Fibroblast of the aortic adventitia (primary cell): Measurements from ENCODE around the gene ANO10. TPM values are rescaled to one million over a fixed set of nuclear protein-coding genes. Genes with fewer than 3 reads are reported as not detected.

Experiments
- DNase-seq: peaks from one replicate; pipeline ENCODE4 v3.0.0-alpha.2; 2010; ENCODE audit warnings: low read depth
- H3K4me3 ChIP-seq: 2 replicates; pipeline ENCODE4 v1.5.1; 2011; ENCODE audit warnings: low read depth, mild to moderate bottlenecking, control low read depth, low read length, moderate library complexity
- total RNA-seq: library from RNA; depleted of rRNA; stranded (reverse); fragments of >200 nt; gene quantifications from 2 replicates; pipeline ENCODE4 v1.2.3, GENCODE V29; 2012; ENCODE audit warnings: low replicate concordance
- TF ChIP-seq, protein P1 (sequence below): IDR thresholded peaks from 2 replicates; pipeline ENCODE4 v1.5.1; 2011; ENCODE audit warnings: mild to moderate bottlenecking, low read length, control low read depth, inconsistent platforms; ENCODE audit not compliant: insufficient read depth

The ANO10 gene
- total RNA-seq, 1 donor = 46.4 TPM

DNA sequence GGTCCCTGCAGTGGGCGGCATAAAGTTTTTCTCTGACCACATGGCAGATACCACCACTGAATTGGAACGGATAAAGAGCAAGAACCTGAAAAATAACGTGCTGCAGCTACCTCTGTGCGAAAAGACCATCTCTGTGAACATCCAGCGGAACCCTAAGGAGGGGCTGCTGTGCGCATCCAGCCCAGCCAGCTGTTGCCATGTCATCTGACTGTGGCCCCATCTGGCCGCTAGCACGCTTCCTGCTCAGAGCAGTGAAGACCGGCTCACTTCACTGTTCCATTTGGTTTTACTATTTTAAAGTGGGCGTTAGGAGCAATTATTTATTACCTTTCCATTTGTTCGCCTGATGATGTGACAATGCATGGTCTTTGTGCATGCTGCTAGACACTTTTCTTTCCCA is 273.5 kb downstream of the ANO10 start:
- DNase-seq = no peak
- TF ChIP-seq, protein P1, sequence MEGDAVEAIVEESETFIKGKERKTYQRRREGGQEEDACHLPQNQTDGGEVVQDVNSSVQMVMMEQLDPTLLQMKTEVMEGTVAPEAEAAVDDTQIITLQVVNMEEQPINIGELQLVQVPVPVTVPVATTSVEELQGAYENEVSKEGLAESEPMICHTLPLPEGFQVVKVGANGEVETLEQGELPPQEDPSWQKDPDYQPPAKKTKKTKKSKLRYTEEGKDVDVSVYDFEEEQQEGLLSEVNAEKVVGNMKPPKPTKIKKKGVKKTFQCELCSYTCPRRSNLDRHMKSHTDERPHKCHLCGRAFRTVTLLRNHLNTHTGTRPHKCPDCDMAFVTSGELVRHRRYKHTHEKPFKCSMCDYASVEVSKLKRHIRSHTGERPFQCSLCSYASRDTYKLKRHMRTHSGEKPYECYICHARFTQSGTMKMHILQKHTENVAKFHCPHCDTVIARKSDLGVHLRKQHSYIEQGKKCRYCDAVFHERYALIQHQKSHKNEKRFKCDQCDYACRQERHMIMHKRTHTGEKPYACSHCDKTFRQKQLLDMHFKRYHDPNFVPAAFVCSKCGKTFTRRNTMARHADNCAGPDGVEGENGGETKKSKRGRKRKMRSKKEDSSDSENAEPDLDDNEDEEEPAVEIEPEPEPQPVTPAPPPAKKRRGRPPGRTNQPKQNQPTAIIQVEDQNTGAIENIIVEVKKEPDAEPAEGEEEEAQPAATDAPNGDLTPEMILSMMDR = no peak
- H3K4me3 ChIP-seq = no peak overlapping the region

DNA sequence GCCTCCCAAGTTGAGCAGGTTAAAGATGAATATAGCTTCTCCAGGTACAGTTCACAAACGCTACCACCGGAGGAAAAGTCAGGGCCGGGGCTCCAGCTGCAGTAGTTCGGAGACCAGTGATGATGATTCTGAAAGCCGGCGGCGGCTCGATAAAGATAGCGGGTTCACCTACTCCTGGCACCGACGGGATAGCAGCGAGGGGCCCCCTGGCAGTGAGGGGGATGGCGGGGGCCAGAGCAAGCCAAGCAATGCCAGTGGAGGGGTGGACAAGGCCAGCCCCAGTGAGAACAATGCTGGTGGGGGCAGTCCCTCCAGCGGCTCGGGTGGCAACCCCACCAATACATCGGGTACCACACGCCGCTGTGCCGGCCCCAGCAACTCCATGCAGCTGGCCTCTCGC is 274.0 kb downstream of the ANO10 start:
- TF ChIP-seq, protein P1 = no peak
- no peak overlapping the region for H3K4me3 ChIP-seq
- no peak for DNase-seq

DNA sequence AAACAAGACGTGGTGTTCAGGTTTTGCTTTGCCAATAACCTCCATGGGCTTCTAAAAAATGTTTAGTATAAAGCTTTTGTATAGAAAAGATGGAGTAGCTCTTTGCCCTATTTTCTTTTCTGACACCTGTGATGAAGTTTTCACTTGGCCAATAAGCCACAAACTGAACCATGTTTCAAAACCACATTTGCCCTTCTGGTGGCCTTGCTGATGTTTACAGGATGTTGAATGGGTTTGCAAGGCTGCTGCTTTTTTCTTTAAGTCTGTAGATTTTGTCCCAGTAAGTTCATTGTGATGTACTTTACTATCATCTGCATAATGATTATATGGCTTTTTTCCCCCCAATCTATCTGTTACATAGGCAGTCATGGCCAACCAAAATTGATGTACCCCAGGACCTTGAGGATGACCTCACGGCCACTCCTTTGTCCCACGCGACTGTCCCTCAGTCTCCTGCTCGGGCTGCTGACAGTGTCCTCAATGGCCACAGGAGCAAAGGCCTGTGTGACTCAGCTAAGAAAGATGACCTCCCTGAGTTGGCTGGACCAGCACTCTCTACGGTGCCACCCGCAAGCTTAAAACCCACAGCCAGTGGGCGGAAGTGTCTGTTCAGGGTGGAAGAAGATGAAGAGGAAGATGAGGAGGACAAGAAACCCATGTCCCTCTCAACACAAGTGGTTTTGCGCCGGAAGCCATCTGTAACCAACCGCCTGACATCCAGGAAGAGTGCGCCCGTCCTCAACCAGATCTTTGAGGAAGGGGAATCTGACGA is 274.6 kb downstream of the ANO10 start:
- H3K4me3 ChIP-seq = no peak overlapping the region
- TF ChIP-seq, protein P1 = no peak
- no peak for DNase-seq

DNA sequence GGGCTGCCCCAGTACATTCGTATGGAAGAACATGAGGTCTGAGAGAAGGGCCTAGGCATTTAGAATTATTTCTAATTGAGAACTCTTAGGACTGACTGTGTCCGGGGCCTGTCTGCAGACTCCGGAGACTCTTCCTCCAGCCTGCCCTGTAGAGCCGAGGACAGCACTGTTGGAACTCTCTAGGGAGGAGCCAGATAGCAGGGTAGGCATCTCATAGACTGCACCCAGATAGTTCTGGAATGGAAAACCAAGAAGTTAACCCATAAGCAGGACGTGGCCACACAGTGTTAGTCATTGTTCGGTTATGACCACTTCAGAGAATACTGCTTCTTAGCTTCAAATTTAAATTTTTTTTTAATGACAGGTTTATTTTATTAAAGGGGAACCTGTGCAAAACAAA is 275.9 kb downstream of the ANO10 start:
- TF ChIP-seq, protein P1 = no peak
- no peak overlapping the region for H3K4me3 ChIP-seq
- DNase-seq = no peak

DNA sequence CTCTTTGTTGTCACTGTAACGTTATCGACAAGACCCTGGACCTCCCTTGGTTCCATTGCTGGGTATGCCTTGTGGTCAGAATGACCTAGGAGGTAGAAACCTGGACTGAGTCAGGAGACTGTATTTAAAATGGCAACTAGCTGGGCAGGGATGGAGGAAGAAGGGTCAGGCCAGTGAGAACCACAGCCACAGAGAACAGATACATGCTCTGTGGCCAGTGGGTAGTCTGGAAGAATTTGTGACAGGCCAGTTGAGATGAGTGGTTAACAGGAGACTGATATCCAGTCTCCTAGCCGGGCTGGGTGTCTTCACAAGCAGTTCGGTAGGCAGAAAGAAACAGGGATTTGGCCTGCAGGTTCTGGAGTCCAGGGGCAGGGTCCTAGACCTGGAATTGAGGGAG is 276.6 kb downstream of the ANO10 start:
- DNase-seq = no peak
- no peak overlapping the region for H3K4me3 ChIP-seq
- TF ChIP-seq, protein P1 = no peak

DNA sequence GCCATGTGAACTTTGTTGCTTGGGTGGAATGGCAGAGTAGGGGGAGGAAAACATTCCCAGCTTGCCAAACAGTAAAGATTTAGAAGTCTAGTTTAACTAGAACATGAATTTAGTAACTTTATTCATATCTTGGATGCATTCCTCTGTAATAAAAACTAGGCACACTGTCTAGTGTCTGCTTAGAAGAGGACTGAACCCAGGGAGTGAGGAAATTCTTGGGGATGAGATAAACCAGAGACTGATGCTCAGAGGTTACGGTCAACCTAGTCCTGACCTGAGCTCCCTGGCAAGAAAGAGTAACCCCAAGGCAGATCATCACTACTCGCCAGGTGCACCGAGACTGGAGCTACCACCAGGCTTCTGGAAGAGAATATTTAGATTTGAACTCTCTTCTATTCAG is 277.3 kb downstream of the ANO10 start:
- TF ChIP-seq, protein P1 = no peak
- H3K4me3 ChIP-seq = no peak overlapping the region

DNA sequence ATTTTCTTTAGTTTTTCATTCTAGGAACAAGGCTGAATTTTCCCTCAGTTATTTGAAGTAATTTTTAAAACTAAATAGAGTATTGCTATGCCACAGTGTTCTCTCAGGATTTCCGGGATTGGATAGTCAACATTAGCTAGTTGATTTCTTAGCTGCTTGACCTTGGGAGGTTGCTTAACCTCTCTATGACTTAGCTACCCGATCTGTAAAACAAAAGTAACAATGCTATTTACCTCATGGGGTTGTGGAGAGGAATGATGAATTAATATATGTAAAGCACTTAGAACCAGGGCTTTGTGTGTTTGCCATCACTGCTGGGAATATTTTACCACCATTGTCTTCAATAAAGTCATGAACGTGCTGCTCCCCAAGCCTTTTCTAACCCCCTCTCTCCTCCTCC is 278.0 kb downstream of the ANO10 start:
- H3K4me3 ChIP-seq = no peak overlapping the region
- DNase-seq = no peak
- TF ChIP-seq, protein P1 = no peak

More for the DNA sequence above, 277.3 kb downstream of the ANO10 start:
- DNase-seq = no peak
